ENCODE measurements around the gene FCRL5.

FCRL5 gene

DNA sequence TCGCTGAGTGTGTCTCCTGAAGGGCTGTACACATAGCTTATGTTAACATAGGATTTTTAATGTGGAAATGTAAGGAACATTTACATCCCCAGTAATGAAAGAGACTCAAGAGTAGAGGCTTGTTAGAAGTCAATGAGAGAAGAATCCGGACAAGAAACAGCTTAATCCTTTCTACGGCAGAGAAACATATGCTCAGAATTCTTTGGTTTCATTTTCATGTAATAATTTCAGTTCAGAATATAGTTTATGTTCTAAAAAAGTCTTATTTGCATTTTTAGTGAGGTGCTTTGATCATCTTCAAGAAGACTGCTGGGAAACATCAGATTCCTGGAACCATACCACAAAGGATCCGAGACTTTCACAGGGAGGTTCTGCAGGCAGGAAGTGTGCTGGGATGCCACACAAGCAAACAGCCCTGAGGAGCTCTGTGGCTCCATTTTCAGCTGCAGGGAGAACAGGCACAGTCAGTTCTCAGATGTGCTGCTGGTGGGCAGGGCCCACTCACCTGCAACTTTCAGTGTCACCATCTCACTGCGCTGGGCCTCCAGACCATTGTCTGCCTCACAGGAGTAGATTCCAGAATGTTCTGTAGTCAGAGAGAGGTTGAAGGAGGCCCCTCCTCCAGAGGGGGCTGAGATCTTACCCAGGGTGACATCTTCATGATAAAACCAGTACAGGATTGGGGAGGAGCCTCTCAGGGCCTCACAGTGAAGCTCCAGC, 28.4 kb downstream of the FCRL5 start:
- no peak for DNase-seq (ENCODE audit: low read depth in 1 of 2, low spot score in 1 of 2)

DNA sequence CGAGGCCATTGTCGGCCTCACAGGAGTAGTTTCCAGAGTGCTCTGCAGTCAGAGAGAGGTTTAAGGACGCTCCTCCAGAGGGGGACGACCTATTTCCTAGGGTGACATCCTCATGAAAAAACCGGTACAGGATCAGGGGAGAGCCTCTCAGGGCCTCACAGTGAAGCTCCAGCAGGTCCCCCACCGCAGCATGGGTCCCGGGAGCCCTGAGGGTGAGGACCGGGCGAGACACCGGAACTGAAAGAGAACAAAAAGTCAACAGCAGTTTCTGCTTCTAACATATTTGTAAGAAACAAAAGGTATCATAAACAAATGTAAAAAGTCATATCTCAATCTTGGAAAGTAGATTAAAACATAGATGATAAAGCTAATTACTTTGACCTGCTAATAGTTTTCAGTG, 31.3 kb downstream of the FCRL5 start:
- DNase-seq (ENCODE audit: low read depth in 1 of 2, low spot score in 1 of 2), result no peak

DNA sequence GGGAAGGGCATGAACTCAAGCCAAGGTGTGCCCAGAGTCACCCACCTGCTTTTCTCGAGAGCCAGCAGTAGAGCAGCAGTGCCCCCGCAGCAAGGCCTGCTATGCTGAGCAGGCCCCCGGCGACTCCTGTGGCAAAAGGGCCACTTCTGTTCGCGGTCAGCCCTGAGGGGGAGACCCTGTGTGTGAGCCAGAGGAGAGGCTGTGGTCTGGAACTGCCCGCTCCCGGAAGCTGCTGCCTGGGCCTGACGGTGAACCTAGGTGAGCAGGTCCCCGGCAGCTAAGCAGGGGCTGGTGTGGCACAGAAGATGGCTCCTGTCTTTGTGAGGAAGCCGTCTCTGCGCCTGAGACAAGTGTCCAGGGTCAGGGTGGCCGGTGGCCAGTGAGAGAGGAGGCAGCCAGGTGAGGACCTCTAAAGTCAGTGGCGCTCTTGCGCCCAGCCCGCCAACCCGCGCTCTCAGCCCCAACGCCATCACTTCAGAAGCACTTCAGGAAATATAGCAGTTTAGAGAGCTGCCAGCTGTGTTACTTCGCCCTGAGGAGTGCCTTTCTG, 31.9 kb downstream of the FCRL5 start:
- DNase-seq (ENCODE audit: low read depth in 1 of 2, low spot score in 1 of 2), result no peak

DNA sequence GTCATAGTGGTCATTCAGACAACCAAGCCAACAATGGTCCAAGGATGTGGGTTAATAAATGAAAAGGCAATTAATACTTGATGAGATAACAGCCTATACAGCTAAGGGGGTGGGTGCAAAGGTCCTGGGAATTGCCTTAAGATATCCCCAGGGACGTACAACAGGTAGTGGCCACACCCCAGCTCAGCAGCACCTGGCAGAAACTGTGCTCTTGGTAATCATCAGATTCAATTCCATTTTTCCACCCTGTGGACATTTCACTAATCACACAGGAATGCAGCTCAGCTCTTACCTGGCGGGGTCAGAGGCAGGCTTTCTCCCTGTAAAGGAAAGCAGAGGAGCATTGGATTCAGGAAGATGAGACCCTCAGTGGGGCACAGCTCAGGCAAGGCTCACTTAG, 32.9 kb downstream of the FCRL5 start:
- DNase-seq (ENCODE audit: low read depth in 1 of 2, low spot score in 1 of 2), result no peak

DNA sequence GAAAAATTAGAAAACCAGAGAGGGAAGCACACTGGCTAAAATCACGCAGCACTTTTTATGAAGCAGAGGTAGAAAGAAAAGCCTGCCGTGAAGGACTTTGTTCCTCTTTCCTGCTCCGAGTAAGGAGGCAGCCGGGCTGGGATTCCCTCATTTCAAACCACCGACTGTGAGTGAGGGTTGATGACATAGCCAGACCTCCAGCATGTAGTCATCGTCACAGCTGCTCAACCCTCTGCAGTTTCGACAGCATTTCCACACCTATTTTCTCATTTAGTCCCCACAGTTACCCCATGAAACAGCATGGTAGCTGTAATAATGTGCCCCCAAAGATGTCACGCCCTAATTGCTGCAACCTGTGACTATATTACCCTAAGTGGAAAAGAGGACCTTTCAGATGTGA, 35.3 kb downstream of the FCRL5 start:
- no peak for DNase-seq (ENCODE audit: low read depth in 1 of 2, low spot score in 1 of 2)

DNA sequence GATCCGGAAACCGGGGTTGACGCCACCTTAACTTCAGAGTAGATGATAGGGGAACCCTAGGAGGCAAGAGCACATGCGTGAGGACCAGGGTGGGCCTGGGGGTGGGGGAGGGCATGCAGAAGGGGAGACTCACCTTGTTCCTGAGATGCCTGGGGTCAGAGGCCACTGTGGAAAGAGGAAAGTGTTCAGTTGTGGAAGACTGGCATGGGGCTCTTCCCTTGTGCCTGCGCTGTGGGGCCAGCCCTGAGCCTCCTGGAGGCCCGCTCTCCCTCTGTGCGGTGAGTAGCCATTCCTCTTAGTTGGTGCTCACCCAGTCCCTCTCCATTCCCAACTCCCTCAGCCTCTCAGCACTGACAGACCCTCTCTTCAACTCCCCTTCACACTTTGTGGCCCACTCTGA, 36.6 kb downstream of the FCRL5 start:
- no peak for DNase-seq (ENCODE audit: low read depth in 1 of 2, low spot score in 1 of 2)

DNA sequence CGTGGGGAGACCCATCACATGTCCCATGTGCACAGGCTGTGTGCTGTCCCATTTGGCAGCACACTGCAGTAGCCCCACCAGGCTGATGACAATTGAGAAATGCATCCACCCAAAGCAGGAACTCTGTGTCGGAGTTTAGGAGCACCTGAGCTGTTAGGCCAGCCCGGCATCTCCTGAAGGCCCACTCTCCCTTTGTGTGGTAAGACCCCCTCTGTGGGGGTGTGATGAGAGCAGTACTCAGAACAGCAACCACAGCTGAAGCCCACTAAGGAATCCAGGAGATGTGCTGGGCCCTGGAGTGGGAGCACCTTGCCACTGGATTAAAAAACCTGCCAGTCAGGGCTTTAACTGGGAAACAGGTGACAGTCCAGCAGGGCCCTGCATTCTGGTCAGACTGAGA, 37.2 kb downstream of the FCRL5 start:
- DNase-seq (ENCODE audit: low read depth in 1 of 2, low spot score in 1 of 2), result no peak

DNA sequence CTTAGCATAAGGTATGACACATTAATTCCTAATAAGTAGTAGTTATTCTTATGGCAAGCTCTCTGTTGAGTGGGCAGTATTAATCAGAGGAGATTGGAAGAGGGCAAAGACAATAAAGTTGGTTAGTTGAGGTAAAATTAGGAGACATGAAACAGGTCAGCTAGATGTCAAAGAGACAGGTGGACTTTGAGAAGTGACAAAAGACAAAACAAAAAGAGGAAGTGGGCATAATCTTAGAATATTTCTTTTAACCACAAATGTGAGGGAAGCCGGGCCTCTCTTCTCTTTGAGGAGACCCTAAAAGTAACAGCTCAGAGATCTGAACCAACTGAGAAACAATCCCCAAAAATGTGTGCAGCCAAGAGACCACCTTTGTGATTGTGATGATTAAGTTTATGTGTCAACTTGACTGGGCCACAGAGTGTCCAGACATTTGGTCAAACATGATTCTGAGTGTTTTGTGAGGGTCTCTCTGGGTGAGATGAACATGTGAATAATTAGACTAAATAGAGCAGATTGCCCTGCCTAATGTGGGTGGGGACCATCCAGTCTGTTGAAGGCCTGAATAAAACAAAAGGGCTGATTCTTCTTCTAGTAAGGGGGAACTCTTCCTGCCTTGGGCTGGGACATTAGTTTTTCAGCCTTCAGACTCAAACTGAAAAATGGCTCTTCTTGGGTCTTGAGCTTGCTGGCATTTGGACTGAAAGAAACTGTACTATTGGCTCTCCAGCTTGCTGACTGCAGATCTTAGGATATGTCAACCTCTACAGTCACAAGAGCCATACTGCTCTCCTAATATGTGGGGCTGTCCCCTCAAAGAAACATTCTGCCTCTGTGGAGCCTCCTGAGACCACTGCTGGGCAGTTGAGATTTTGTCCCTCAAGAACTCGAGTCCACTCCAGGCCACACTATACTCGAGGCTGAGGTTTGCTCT, 40.0 kb downstream of the FCRL5 start:
- no peak for DNase-seq (ENCODE audit: low read depth in 1 of 2, low spot score in 1 of 2)

DNA sequence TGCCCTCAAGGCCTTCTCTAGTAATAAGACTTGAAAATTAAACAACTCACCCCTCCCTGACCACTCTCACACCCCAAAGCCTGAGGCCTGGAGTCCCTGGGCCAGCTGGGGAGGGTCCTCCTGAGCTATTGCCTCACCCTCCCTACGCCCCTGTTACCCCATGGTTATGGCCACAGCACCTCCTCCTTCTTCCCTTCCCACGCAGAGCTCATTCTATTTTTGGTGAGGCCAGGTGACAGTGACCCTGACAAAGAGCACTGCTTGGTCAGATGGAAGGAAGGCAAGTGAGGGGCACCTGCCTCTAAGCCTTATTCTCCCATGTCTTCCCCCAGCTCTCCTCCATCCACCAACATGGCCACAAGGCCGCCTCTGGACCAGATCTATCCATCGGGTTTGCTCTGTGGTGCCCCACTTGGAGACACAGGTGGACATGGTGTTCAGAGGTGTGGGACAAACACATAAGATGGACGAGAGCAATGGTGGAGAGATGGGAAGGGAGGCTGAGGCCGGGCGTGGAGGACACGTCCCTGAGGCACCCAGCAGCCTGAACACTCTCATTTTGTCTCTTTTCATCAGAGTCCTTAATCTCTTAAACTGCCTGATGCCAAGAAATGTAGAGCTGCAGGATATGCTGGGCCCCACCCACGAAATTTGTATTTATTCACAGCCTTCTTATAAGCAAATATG, 42.6 kb downstream of the FCRL5 start:
- no peak for DNase-seq (ENCODE audit: low read depth in 1 of 2, low spot score in 1 of 2)

DNA sequence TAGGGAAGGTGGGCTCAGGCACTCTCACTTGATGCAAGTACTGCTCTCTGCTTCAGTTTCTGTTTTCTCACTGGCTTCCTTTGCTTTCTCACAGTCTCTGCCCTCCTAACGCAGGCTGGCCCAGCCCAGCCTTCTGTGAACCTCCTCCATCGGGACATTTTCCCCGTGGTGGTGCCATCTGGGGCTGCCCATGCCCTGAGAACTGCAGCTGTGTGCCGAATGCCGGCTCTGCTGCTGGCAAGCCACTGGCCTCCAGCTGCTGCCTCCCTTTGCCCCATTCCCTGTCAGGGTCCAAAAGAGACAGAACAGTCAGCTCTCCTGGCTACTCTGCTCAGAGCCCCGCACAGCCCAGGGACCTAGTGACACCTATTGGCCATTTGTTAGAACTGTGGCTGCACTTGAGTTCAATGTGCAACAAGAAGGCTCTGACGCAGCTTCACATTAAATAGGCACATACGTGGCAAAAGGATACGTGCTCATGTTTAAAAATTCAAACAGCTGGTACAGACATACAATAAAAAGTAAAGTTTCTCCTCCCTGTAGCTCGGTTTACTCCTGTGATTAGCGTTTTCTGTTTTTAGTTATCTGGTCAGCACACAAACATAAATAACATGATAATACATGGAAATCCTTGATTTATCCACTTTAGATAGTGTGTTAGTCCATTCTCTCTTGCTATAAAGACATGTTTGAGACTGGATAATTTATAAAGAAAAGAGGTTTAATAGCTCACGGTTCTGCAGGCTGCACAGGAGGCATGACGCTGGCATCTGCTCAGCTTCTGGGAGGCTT, 46.6 kb downstream of the FCRL5 start:
- no peak for DNase-seq (ENCODE audit: low read depth in 1 of 2, low spot score in 1 of 2)

DNA sequence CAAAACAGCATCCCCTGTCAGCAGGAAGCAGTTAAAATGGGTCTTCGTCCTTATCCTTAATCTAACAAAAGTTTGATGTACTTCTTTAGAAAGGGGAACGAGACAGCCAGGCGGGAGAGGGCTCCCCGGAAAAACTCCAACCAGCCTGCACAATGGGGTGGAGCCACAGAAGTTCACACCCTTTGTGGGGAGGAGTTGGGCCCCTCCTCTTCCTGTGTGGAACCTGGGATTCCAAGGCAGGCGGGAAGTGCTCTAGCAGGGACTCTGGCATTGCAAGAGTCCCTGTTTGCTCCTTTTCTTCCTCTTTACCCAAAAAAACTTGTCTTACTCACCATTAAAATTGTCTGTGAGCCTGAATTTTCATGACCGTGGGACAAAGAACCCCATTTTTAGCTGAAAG, 47.7 kb downstream of the FCRL5 start:
- no peak for DNase-seq (ENCODE audit: low read depth in 1 of 2, low spot score in 1 of 2)

DNA sequence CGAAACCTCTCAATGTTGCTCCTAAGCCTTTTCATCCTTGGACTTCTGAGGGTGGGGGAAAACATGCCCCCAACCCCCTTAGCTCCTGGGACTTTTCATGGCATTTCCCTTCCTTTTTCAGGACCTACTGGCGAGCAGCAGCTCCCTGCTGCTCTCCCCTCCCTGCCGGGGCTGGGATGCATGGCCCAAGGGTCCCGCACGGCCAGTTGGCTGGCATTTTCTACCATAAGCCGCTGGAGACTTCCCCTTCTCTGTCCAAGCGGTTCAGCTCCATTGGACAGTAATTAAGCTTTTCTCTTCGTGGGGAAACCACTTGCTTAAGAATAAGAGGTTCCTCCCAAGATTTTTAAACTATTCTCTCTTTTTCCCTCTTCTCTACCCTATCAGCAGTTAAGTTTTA, 52.8 kb downstream of the FCRL5 start:
- DNase-seq (ENCODE audit: low read depth in 1 of 2, low spot score in 1 of 2), result no peak

DNA sequence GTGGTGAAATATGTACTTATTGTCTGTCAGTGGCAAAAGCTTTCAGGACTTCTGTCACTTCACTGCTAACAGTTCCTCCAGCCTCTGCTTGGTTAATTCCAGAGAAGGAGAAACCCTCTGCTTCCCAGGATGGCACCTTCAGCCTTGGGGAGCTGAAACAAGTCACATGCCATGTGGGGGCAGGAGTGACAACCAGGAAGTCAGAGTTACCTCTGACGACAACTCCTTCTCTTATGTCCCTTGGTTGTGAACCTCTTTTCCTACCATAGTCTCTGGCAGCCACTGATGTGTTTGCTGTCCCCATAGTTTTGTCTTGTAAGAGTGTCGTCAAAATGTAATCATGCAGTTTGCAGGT, 53.6 kb downstream of the FCRL5 start:
- no peak for DNase-seq (ENCODE audit: low read depth in 1 of 2, low spot score in 1 of 2)

DNA sequence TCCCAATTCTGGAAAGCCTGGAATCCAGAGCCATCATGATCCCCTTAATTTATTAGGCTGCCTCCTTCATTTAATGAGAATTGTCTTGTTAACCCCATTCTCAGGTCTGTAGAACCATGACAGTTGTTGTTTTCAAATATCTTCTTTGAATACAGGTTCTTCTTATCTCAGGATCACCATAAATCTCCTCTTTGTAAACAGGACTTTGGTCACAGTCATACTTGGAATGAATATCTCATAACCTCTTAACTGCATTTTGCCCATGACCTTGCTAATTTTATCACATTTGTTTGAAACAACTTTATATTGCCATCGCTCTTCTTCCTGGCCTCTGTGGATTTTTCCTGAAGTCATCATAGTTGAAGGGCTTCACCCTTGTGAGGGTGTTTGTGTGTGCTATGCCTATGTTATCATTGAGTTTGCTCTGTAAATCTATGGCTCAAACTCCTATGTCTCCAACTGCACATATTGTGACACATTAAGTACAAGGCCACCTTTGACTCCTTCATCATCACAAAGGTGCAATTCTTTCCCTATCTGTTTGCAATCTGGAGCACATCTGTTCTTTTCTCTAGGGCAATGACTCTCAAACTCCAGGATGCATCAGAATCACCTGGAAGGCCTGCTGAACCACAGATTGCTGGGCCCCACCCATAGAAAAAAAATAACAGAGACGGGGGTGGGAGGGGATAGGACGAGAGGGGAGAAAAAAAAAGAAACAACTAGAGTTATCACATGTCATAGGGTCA, 54.2 kb downstream of the FCRL5 start:
- no peak for DNase-seq (ENCODE audit: low read depth in 1 of 2, low spot score in 1 of 2)

DNA sequence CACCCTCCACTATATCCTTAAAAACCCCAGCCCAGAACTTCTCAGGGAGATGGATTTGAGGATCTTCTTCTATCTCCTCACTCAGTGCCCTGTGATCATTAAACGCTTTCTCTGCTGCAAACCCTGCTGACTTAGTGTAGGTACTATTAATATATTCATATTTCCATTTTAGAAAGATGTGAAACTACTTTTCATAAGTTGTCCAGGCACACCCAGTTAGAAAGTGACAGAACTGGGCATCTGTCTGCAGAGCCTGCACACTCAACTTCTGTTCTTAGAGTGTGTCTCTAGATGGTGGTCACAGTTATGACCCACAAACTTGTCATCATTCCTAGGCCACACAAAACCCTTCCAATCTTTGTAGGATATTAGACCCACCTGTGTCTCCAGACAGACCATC, 55.0 kb downstream of the FCRL5 start:
- DNase-seq (ENCODE audit: low read depth in 1 of 2, low spot score in 1 of 2), result no peak

DNA sequence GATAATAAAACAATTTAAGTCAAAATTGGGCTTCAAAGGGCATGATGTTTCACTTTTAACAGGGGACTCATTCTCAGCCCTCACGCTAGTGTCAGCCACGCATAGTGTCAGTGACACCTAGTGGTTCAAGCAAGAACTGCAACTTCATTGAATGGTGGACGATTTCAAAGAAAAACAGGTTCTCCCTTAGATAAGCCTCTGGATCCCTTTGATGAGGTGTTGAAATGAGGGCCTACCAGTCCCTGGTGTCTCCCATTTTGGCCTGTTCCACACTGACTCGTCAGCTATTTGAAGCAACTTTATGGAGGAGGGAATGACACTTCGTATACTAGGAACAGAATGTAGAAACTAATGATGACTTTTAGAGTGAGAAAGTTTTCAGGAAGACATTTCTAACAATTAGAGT, 56.2 kb downstream of the FCRL5 start:
- DNase-seq (ENCODE audit: low read depth in 1 of 2, low spot score in 1 of 2), result no peak

DNA sequence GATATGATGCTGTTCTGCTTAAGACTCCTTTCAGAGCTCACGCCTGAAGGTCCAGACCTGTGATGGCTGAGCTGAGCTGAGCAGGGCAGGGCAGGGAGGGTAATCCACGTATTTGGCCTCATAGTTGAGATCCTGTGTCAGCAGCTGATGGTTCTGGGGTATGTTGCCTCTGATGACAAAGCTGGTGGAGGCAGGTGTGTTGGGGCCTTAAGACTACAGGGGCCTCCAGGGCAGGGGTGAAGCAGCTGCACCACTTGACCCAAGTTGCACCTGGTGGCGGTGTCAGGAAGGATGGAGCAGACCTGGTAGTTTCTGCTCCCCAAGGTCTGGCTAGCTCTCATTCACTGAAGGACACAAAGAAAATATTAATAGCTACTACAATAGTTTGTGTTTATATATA, 57.0 kb downstream of the FCRL5 start:
- DNase-seq (ENCODE audit: low read depth in 1 of 2, low spot score in 1 of 2), result no peak

DNA sequence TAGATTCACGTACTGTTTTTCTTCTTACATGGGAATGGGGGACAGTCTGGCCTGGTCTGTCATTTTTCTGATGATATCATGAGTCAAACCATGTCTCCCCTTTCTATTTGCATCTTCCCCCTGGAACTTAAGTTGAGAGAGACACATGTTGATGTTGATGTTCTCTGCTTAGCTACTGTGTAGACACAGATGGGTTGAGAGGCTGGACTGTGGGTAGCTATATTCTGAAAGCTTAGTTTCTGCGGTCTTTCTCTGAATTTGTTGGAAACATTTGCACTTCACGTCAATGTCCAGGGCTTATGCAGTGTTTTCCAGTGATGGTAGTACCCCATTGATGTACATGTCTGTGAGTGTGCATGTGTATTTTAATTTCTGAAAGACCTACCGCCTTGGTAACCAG, 58.2 kb downstream of the FCRL5 start:
- DNase-seq (ENCODE audit: low read depth in 1 of 2, low spot score in 1 of 2), result no peak

DNA sequence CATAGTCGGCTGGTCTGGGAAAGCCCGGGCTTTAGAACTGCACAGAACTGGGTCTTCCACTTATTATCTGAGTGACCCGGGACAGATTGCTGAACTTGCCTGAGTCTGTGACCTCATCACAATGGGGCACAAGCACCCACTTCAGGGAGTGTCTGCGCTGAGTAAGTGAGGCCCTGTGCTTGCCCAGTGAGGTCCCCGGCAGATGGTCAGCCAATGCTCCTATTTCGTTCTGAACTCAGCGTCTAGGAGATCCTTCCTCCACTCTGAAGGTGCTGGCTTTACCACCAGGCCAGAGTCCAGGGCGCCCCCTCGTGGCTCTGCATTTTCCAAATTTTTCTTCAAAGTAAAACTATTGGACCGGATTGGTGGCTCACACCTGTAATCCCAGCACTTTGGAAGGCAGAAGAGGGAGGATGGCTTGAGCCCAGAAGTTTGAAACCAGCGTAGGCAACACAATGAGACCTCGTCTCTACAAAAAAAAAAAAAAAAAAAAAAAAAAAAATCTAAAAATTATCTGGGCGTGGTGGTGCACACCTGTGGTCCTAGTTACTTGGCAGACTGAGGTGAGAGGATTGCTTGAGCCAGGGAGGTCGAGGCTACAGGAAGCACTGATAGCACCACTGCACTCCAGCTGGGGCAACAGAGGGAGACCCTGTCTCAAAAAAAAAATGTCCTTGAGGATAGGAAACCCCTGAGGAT, 61.7 kb downstream of the FCRL5 start:
- DNase-seq (ENCODE audit: low read depth in 1 of 2, low spot score in 1 of 2), result peak in 1 of 2 donors; percentile 33

DNA sequence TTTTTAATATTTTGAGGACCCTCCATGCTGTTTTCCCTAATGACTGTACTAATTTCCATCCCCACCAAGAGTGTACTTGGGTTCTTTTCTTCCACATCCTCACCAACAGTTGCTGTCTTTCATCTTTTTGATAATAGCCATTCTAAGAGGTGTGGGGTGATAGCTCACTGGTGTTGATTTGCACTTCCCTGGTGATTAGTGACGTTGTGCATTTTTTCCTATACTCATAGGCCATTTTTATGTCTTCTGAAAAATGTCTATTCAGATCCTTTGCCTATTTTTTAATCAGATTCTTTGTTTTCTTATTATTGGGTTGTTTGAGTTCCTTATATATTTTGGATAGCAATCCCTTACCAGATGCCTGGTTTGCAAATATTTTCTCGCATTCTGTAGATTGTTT, 64.2 kb downstream of the FCRL5 start:
- no peak for DNase-seq (ENCODE audit: low read depth in 1 of 2, low spot score in 1 of 2)

Measured in stimulated activated CD4-positive, alpha-beta T cell treated with anti-CD3 and anti-CD28 coated beads, Interleukin-15, amount 100 ng/mL, for 1 hour (primary cell).